IPS DF 4.7 (cell line): Measurements from ENCODE around the gene ZNF678.
"Not testable (repeated sequence)": the region's sequence is repeated elsewhere in the genome, so short reads cannot be mapped to it uniquely, and the experiment has no call there.

Source experiments
- DNase-seq: peaks from one replicate; pipeline ENCODE4 v3.0.0-alpha.2; 2013; ENCODE audit warnings: low spot score; ENCODE audit errors: extremely low read depth

The ZNF678 gene

GRCh38 chr1:227596222-227596621 lies 32.9 kb downstream of the ZNF678 start:
- DNase-seq, result not testable (repeated sequence)

- DNase-seq, result no peak
Measured at GRCh38 chr1:227603327-227603726, 40.0 kb downstream of the ZNF678 start.

GRCh38 chr1:227604446-227604845 lies 41.1 kb downstream of the ZNF678 start:
- no peak for DNase-seq

GRCh38 chr1:227606271-227606670 lies 42.9 kb downstream of the ZNF678 start:
- not testable (repeated sequence) for DNase-seq

GRCh38 chr1:227607336-227607898 lies 44.1 kb downstream of the ZNF678 start:
- no peak for DNase-seq

GRCh38 chr1:227612658-227613057 lies 49.3 kb downstream of the ZNF678 start:
- no peak for DNase-seq

- DNase-seq, result no peak
Measured at GRCh38 chr1:227613526-227613925, 50.2 kb downstream of the ZNF678 start.

GRCh38 chr1:227621211-227621610 lies 57.9 kb downstream of the ZNF678 start:
- no peak for DNase-seq

- DNase-seq, result no peak
Measured at GRCh38 chr1:227622739-227623475, 59.6 kb downstream of the ZNF678 start.

- DNase-seq, result no peak
Measured at GRCh38 chr1:227632325-227632724, 69.0 kb downstream of the ZNF678 start.

- DNase-seq, result no peak
Measured at GRCh38 chr1:227635596-227635995, 72.2 kb downstream of the ZNF678 start.

- DNase-seq, result no peak
Measured at GRCh38 chr1:227654431-227654830, 91.1 kb downstream of the ZNF678 start.

- no peak for DNase-seq
Measured at GRCh38 chr1:227654858-227655752, 91.7 kb downstream of the ZNF678 start.

- peak; percentile 7 for DNase-seq
Measured at GRCh38 chr1:227661495-227661894, 98.1 kb downstream of the ZNF678 start.

- DNase-seq, result no peak
Measured at GRCh38 chr1:227662933-227663332, 99.6 kb downstream of the ZNF678 start.

- no peak for DNase-seq
Measured at GRCh38 chr1:227666286-227666685, 102.9 kb downstream of the ZNF678 start.

GRCh38 chr1:227673441-227673840 lies 110.1 kb downstream of the ZNF678 start:
- no peak for DNase-seq

GRCh38 chr1:227685807-227686206 lies 122.5 kb downstream of the ZNF678 start:
- DNase-seq, result no peak

- DNase-seq, result no peak
Measured at GRCh38 chr1:227697321-227697864, 134.0 kb downstream of the ZNF678 start.

GRCh38 chr1:227701631-227702030 lies 138.3 kb downstream of the ZNF678 start:
- DNase-seq, result not testable (repeated sequence)

GRCh38 chr1:227707846-227708245 lies 144.5 kb downstream of the ZNF678 start:
- DNase-seq, result no peak

GRCh38 chr1:227709451-227709850 lies 146.1 kb downstream of the ZNF678 start:
- DNase-seq, result no peak
